Caco-2 (cell line): ENCODE results near the gene ALDOA. TPM values are rescaled to one million over a fixed set of nuclear protein-coding genes. Genes with fewer than 3 reads are reported as not detected.

Source experiments
- BruUV-seq: library from RNA; stranded (reverse); fragments of 400-500 nt; replicated peaks from 2 replicates; lab custom pipeline; 2021; lab: Mats Ljungman, UMichigan
- CTCF ChIA-PET: fragments of 300-600 bp; sonication (Branson Sonifier 250); formaldehyde crosslinking; loops from one replicate; lab custom pipeline; 2022; ENCODE audit warnings: antibody characterized with exemption; lab: Charles Lee
- POLR2A ChIA-PET: fragments of 300-600 bp; sonication (Branson Sonifier 250); formaldehyde crosslinking; loops from one replicate; lab custom pipeline; 2022; ENCODE audit warnings: antibody characterized with exemption; lab: Charles Lee
- DNase-seq, 2 experiments: peaks; one replicate each; pipeline versions ENCODE4 v3.0.0 to v3.0.0-alpha.2; 2020 to 2022
- H3K27me3 ChIP-seq: replicated peaks from 2 replicates; pipeline ENCODE4 v1.6.0; 2011; ENCODE audit warnings: low read length; ENCODE audit not compliant: control insufficient read depth, insufficient read depth
- H3K36me3 ChIP-seq: 2 replicates; pipeline ENCODE4 v1.5.1; 2011; ENCODE audit warnings: low read length; ENCODE audit not compliant: control insufficient read depth, insufficient read depth
- H3K4me1 ChIP-seq: fragments of 250-450 bp; sonication (Bioruptor Pico); 2 replicates; pipeline ENCODE4 v1.5.1; 2020; ENCODE audit warnings: mild to moderate bottlenecking
- H3K4me3 ChIP-seq: 2 replicates; pipeline ENCODE4 v1.5.1; 2011; ENCODE audit warnings: low read depth, mild to moderate bottlenecking, control low read depth, low read length
- H3K9me3 ChIP-seq: fragments of 250-450 bp; sonication (Bioruptor Pico); 2 replicates; pipeline ENCODE4 v1.5.1; 2020; ENCODE audit warnings: mild to moderate bottlenecking, moderate library complexity
- H3K27ac Mint-ChIP-seq: one replicate; pipeline ENCODE4 v1.8.0; 2022; ENCODE audit warnings: mixed read lengths; ENCODE audit not compliant: unreplicated experiment
- H3K27me3 Mint-ChIP-seq: one replicate; pipeline ENCODE4 v1.8.0; 2022; ENCODE audit warnings: mixed read lengths; ENCODE audit not compliant: insufficient read depth, unreplicated experiment
- H3K36me3 Mint-ChIP-seq: one replicate; pipeline ENCODE4 v1.8.0; 2022; ENCODE audit warnings: mild to moderate bottlenecking, mixed read lengths; ENCODE audit not compliant: insufficient read depth, unreplicated experiment
- H3K4me1 Mint-ChIP-seq: one replicate; pipeline ENCODE4 v1.8.0; 2022; ENCODE audit warnings: low read depth, mixed read lengths; ENCODE audit not compliant: unreplicated experiment
- H3K4me3 Mint-ChIP-seq: one replicate; pipeline ENCODE4 v1.8.0; 2022; ENCODE audit warnings: mild to moderate bottlenecking, moderate library complexity, mixed read lengths; ENCODE audit not compliant: unreplicated experiment
- H3K9me3 Mint-ChIP-seq: one replicate; pipeline ENCODE4 v1.8.0; 2022; ENCODE audit warnings: mixed read lengths; ENCODE audit not compliant: unreplicated experiment
- CTCF ChIP-seq, 2 experiments: fragments of 200-600 bp in 1 of 2; IDR thresholded peaks; 1 replicate in 1 of 2; 2 replicates in 1 of 2; pipeline versions ENCODE4 v1.5.1 to v1.8.0; 2011 to 2022; ENCODE audit warnings: antibody characterized with exemption in 1 of 2, control low read depth in 1 of 2, inconsistent platforms in 1 of 2, low read depth in 1 of 2, low read length in 1 of 2, mild to moderate bottlenecking in 1 of 2, moderate library complexity in 1 of 2; ENCODE audit not compliant: insufficient read depth in 1 of 2, severe bottlenecking in 1 of 2, unreplicated experiment in 1 of 2
- intact Hi-C: fragments of 100-400 bp; cut with micrococcal nuclease; formaldehyde crosslinking; loops from one replicate; pipeline ENCODE4 v1.10.0; 2022; ENCODE audit not compliant: unreplicated experiment
- total RNA-seq: library from RNA; stranded (reverse); gene quantifications from 2 replicates; pipeline ENCODE4 v1.2.3, GENCODE V29; 2022

ALDOA gene
- total RNA-seq, 1 experiment from 2014 or later, result 675 TPM

GRCh38 chr16:30096105-30096861 lies 30.7 kb downstream of the ALDOA start, which contains the start of gene YPEL3:
Gene YPEL3, minus strand, starts transcription at chr16:30096213. Its CDS starts 731 bp downstream, at chr16:30095482.
- H3K4me3 ChIP-seq, result peak within 1 kb of the TSS; percentile 45
- intact Hi-C loops, result no loop called here
- no peaks in the 10 kb centered on the region for H3K27me3 Mint-ChIP-seq
- CTCF ChIA-PET, result no interaction called here
- no peak for TF ChIP-seq CTCF (IDR thresholded peaks at IDR 0.05; ENCODE audit: insufficient read depth in 1 of 2, low read depth in 1 of 2, low read length in 1 of 2, severe bottlenecking in 1 of 2, unreplicated experiment in 1 of 2)
- peak within 1 kb of the TSS; percentile 72 for H3K4me3 Mint-ChIP-seq
- POLR2A ChIA-PET, result interaction anchor here (0.6 kb wide), 1 partner anchor 313 kb away, joined by 3 read pairs; no protein-coding TSS in a partner anchor
- H3K4me1 Mint-ChIP-seq, result peaks cover 18% of the 10 kb centered on the region
- H3K27me3 ChIP-seq, result no peaks in the 10 kb centered on the region
- peaks cover 21% of the 10 kb centered on the region for H3K4me1 ChIP-seq
- peak; percentile 90 to 93 for DNase-seq
- peaks cover 25% of the 10 kb centered on the region for H3K36me3 Mint-ChIP-seq
- H3K9me3 Mint-ChIP-seq, result peaks cover 11% of the 10 kb centered on the region
- peak within 1 kb of the TSS; percentile 85 for H3K27ac Mint-ChIP-seq
- H3K9me3 ChIP-seq, result peaks cover 19% of the 10 kb centered on the region
- TSS peak; percentile 88 for BruUV-seq
- H3K36me3 ChIP-seq, result no peaks in the 10 kb centered on the region

GRCh38 chr16:30096862-30097563 lies 31.5 kb downstream of the ALDOA start:
- Histone ChIP-seq H3K27me3 (no peaks in the 10 kb centered on the region), H3K36me3 (no peaks in the 10 kb centered on the region), H3K4me1 (peaks cover 21% of the 10 kb centered on the region), H3K9me3 (peaks cover 19% of the 10 kb centered on the region), H3K4me3 (no peak overlapping the region)
- Mint-ChIP-seq H3K36me3 (peaks cover 23% of the 10 kb centered on the region), H3K4me3 (peak overlapping the region; percentile 64), H3K27ac (peak overlapping the region; percentile 85), H3K27me3 (no peaks in the 10 kb centered on the region), H3K4me1 (peaks cover 18% of the 10 kb centered on the region), H3K9me3 (peaks cover 11% of the 10 kb centered on the region)
- DNase-seq, result no peak
- no TSS peak for BruUV-seq
- no peak for TF ChIP-seq CTCF (IDR thresholded peaks at IDR 0.05; ENCODE audit: insufficient read depth in 1 of 2, low read depth in 1 of 2, low read length in 1 of 2, severe bottlenecking in 1 of 2, unreplicated experiment in 1 of 2)
- POLR2A ChIA-PET, result no interaction called here
- intact Hi-C loops, result no loop called here
- CTCF ChIA-PET, result no interaction called here

DNA sequence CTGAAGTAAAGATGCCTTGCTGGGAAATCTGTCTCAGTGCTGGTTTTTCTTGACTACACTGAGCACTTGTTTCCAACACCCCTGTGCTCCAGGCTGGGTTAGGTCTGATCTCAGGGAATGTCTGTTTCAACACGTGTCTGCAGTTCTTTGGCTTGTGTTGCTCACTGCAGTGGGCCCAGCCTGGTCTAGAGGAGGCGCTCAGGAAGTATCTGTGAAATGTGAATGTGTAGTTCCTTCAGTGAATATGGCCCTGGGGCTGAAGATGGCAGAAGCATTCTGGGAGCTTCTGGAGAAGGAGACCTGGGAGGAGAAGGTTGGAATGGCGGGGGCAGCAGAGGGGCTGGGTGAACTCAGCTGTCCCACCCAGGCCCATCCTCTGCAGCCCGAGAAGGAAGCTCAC lies 38.5 kb downstream of the ALDOA start:
- Mint-ChIP-seq H3K4me3 (peak overlapping the region; percentile 66), H3K27ac (peak overlapping the region; percentile 97), H3K36me3 (peaks cover 13% of the 10 kb centered on the region), H3K27me3 (no peaks in the 10 kb centered on the region), H3K4me1 (peaks cover 13% of the 10 kb centered on the region), H3K9me3 (peaks cover 14% of the 10 kb centered on the region)
- TSS peak; percentile 46 for BruUV-seq
- DNase-seq, result no peak
- Histone ChIP-seq H3K27me3 (no peaks in the 10 kb centered on the region), H3K4me3 (no peak overlapping the region), H3K36me3 (no peaks in the 10 kb centered on the region; the same call in 1 of the 2 replicates), H3K9me3 (no peaks in the 10 kb centered on the region), H3K4me1 (peaks cover 22% of the 10 kb centered on the region)
- no peak for TF ChIP-seq CTCF (IDR thresholded peaks at IDR 0.05; ENCODE audit: insufficient read depth in 1 of 2, low read depth in 1 of 2, low read length in 1 of 2, severe bottlenecking in 1 of 2, unreplicated experiment in 1 of 2)
- intact Hi-C loops, result no loop called here
- POLR2A ChIA-PET, result no interaction called here
- CTCF ChIA-PET, result interaction anchor here (1.0 to 2.2 kb wide), 2 partner anchors 9 to 12 kb away, joined by 3 to 13 read pairs; partner anchors contain the start of gene TBX6
